Measurements from ENCODE around the gene P2RY4.
"Not testable (repeated sequence)": the region's sequence is repeated elsewhere in the genome, so short reads cannot be mapped to it uniquely, and the experiment has no call there.

Gene P2RY4

DNA sequence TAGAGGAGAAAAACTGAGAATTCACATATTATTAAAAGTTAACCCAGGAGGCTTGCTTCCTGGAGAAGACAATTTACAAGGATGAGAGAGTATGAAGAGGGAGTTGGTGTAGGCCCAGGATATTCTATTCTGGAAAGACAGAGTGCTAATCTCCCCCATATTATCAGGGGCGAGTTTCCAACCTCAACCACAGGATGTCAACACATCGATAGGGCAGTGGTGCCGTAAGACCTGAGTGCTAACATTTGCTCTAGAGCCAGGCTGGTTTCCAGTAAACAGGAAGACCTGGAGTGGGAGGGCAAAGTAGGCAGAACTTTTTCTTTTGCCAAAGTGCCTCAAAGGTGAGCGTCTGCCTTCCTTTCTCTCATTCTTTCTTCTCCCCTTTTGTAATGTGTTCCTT lies 28.3 kb downstream of the P2RY4 start:
- in situ Hi-C loops (cut with HindIII; ENCODE audit: low pct_unique_long_range_greater_than_20kb, low sequenced_read_pairs): no loop called here
- no peak for TF ChIP-seq JUND (IDR thresholded peaks at IDR 0.05; ENCODE audit: low read depth)
- no peak for DNase-seq (ENCODE audit: low read depth in 1 of 2, low spot score in 1 of 2)

DNA sequence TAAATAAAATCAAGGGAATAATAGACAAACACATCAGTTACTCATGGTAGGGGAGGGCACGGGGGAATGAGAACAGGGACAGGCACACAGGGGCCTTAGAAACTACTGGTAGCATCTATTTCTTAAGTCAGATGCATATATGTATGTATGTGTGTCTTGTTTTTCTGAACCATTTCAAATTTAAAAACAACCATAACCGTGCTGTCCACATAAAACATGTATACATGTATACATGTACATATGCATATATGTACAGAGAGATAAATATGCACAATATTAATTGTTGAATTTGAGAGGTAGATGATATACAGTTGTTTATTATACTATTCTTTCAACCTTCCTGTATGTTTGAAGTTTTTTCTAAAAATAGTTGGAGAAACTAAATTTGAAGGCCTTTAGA lies 33.3 kb downstream of the P2RY4 start:
- in situ Hi-C loops (cut with HindIII; ENCODE audit: low pct_unique_long_range_greater_than_20kb, low sequenced_read_pairs): no loop called here

DNA sequence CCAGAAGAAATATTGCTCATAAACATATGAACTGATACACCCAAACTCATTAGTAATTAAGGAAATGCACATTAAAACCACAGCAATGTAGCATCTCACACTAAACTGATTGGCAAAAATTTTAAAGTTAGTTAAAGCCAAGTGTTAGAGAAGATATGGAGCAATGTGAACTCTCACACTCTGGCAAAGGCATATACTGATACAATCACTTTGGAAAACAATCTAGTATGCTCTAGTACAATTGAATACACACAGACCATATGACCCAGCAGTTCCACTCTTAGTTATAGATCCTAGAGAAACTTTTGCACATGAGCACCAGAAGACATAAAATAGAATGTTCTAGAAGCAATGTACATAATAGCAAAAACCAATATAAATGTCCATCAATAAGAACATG lies 34.0 kb downstream of the P2RY4 start:
- no peak for DNase-seq (ENCODE audit: low read depth in 1 of 2, low spot score in 1 of 2)
- TF ChIP-seq JUND (IDR thresholded peaks at IDR 0.05; ENCODE audit: low read depth): no peak
- in situ Hi-C loops (cut with HindIII; ENCODE audit: low pct_unique_long_range_greater_than_20kb, low sequenced_read_pairs): no loop called here

More for the DNA sequence above, 33.3 kb downstream of the P2RY4 start:
- TF ChIP-seq JUND (IDR thresholded peaks at IDR 0.05; ENCODE audit: low read depth): no peak
- no peak for DNase-seq (ENCODE audit: low read depth in 1 of 2, low spot score in 1 of 2)

DNA sequence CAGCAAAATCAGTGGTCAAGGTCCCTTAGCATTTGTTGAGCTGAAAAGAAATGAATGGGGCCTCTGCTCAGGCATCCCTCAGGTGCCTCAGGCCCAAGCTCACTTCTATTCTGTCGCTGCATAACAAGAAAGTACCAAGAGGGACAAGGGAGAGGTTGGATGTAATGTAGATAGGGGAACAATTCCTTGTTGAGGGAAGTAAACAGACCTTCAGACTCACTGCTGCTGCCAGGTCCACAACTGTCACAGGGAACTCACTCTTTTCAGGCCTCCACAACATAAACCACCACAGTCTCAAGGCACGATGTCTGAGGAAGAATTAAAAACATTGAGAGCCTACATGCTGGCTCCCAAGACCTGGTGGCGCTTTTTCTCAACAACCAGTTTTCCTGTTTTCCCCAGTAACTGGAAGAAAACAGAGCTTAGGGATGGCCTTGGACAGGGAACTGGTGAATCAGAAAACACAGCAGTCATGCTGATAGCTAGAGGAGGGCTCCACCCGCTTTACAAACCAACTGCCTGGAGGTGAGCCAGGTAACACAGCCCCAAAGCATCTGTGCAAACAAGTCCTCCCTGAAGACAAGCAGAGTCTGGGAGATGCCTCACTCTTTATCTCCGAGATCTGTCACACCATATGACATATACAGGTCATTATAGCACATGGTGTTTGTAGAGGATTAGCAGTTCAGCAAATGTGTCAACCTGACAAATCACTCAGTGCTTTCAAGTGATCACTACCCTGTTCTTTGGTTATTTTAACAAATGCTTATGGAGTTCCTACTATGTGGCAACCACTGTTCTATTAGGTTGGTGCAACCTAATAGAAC lies 39.9 kb downstream of the P2RY4 start:
- peak in 1 of 2 experiments; percentile 65 for DNase-seq (ENCODE audit: low read depth in 1 of 2, low spot score in 1 of 2)
- in situ Hi-C loops (cut with HindIII; ENCODE audit: low pct_unique_long_range_greater_than_20kb, low sequenced_read_pairs): no loop called here

DNA sequence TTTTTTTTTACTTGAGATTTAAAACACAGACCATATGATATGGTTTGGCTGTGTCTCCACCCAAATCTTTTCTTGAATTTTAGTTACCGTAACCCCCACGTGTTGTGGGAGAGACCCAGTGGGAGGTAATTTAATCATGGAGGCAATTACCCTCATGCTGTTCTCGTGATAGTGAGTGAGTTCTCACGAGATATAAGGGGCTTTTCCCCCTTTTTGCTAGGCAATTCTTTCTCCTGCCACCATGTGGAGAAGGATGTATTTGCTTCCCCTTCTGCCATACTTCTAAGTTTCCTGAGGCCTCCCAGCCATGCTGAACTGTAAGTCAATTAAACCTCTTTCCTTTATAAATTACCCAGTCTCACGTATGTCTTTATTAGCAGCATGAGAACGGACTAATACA lies 50.4 kb downstream of the P2RY4 start:
- DNase-seq (ENCODE audit: low read depth in 1 of 2, low spot score in 1 of 2); in situ Hi-C loops (cut with HindIII; ENCODE audit: low pct_unique_long_range_greater_than_20kb, low sequenced_read_pairs): not testable (repeated sequence)

More for the DNA sequence above, 39.9 kb downstream of the P2RY4 start:
- TF ChIP-seq JUND (IDR thresholded peaks at IDR 0.05; ENCODE audit: low read depth): no peak

DNA sequence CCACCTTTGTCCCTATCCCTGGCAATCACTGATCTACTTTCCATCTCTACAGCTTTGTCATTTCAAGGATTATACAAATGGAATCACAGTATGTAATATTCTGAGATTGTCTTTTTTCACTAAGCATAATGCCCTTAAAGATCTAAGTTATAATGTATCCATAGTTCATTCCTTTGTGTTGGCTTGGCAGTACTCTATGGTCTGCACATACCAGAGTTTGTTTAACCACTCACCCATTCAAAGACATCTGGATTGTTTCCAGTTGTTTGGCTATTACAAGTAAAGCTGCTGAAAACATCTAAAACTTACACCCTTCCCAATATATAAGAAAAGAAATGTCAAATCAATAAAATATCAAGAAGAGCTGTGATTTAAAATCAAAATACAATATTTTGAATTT lies 51.5 kb downstream of the P2RY4 start:
- no peak for DNase-seq (ENCODE audit: low read depth in 1 of 2, low spot score in 1 of 2)
- no peak for TF ChIP-seq JUND (IDR thresholded peaks at IDR 0.05; ENCODE audit: low read depth)
- in situ Hi-C loops (cut with HindIII; ENCODE audit: low pct_unique_long_range_greater_than_20kb, low sequenced_read_pairs): no loop called here

Data from T47D (cell line).